Osteocyte (in vitro differentiated cells): ENCODE results near the gene AVP. TPM values are rescaled to one million over a fixed set of nuclear protein-coding genes. Genes with fewer than 3 reads are reported as not detected.
A peak's percentile ranks its signal among the peaks of the same experiment; 100 is the strongest.

Source experiments
- DNase-seq: peaks from one replicate; pipeline ENCODE4 v3.0.0; 2021; ENCODE audit warnings: mixed read lengths; ENCODE audit not compliant: unreplicated experiment; ENCODE audit errors: extremely low spot score
- H3K27ac Mint-ChIP-seq: one replicate; pipeline ENCODE4 v1.8.0; 2021; ENCODE audit warnings: mild to moderate bottlenecking, mixed read lengths; ENCODE audit not compliant: unreplicated experiment
- H3K27me3 Mint-ChIP-seq: one replicate; pipeline ENCODE4 v1.8.0; 2021; ENCODE audit warnings: mixed read lengths; ENCODE audit not compliant: unreplicated experiment
- H3K36me3 Mint-ChIP-seq: one replicate; pipeline ENCODE4 v1.8.0; 2021; ENCODE audit warnings: mixed read lengths; ENCODE audit not compliant: unreplicated experiment
- H3K4me1 Mint-ChIP-seq: one replicate; pipeline ENCODE4 v1.8.0; 2021; ENCODE audit warnings: mixed read lengths; ENCODE audit not compliant: unreplicated experiment
- H3K4me3 Mint-ChIP-seq: one replicate; pipeline ENCODE4 v1.8.0; 2021; ENCODE audit warnings: mild to moderate bottlenecking, moderate library complexity, mixed read lengths; ENCODE audit not compliant: unreplicated experiment
- H3K9me3 Mint-ChIP-seq: one replicate; pipeline ENCODE4 v1.8.0; 2021; ENCODE audit warnings: mixed read lengths; ENCODE audit not compliant: unreplicated experiment
- CTCF ChIP-seq: fragments of 200-600 bp; sonication (generic); IDR thresholded peaks from 2 replicates; pipeline ENCODE4 v1.5.0; 2021; ENCODE audit warnings: antibody characterized with exemption, mild to moderate bottlenecking, moderate library complexity
- total RNA-seq: library from RNA; stranded (reverse); gene quantifications from 2 replicates; pipeline ENCODE4 v1.2.1, GENCODE V29; 2021

Gene AVP
- total RNA-seq, 1 donor from 2014 or later = not detected

GRCh38 chr20:3088031-3088430 lies 3.5 kb upstream of the AVP start:
- no peak overlapping the region for H3K27ac Mint-ChIP-seq
- peaks cover 42% of the 10 kb centered on the region for H3K27me3 Mint-ChIP-seq
- peaks cover 6% of the 10 kb centered on the region for H3K4me1 Mint-ChIP-seq
- DNase-seq = no peak
- no peaks in the 10 kb centered on the region for H3K36me3 Mint-ChIP-seq
- no peak overlapping the region for H3K4me3 Mint-ChIP-seq
- no peaks in the 10 kb centered on the region for H3K9me3 Mint-ChIP-seq
- no peak for TF ChIP-seq CTCF

GRCh38 chr20:3085571-3086072 lies 1.1 kb upstream of the AVP start:
- H3K27me3 Mint-ChIP-seq = peaks cover 47% of the 10 kb centered on the region
- DNase-seq = no peak
- H3K4me3 Mint-ChIP-seq = no peak overlapping the region
- H3K9me3 Mint-ChIP-seq = no peaks in the 10 kb centered on the region
- TF ChIP-seq CTCF = no peak
- no peak overlapping the region for H3K27ac Mint-ChIP-seq
- H3K36me3 Mint-ChIP-seq = no peaks in the 10 kb centered on the region
- H3K4me1 Mint-ChIP-seq = peaks cover 3% of the 10 kb centered on the region

DNA sequence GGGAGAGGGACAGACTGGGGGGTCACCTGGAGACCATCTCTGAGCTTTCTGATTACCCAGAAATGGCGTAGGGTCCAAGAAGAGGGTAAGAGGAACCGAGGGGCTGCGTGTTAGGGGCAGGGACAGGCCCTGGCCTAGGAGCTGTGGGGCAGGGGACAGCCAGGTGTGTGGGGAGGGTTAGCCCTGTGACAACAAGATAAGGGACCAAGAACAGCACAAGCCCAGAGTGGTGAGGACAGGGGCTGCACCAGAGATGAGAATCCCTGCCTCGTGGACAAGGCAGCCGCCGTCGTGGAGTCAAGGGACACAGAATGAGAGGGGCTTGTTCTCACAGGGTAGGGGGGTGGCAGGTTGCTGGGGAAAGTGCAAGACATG lies 449 bp upstream of the AVP start:
- no peak for DNase-seq
- peaks cover 3% of the 10 kb centered on the region for H3K4me1 Mint-ChIP-seq
- H3K36me3 Mint-ChIP-seq = no peaks in the 10 kb centered on the region
- TF ChIP-seq CTCF = no peak
- no peak overlapping the region for H3K4me3 Mint-ChIP-seq
- H3K27ac Mint-ChIP-seq = no peak overlapping the region
- H3K9me3 Mint-ChIP-seq = no peaks in the 10 kb centered on the region
- H3K27me3 Mint-ChIP-seq = peaks cover 47% of the 10 kb centered on the region

GRCh38 chr20:3082955-3083952 lies 1.3 kb downstream of the AVP start:
- DNase-seq = no peak
- no peaks in the 10 kb centered on the region for H3K36me3 Mint-ChIP-seq
- H3K4me1 Mint-ChIP-seq = peaks cover 3% of the 10 kb centered on the region
- H3K27ac Mint-ChIP-seq = no peak overlapping the region
- peak overlapping the region; percentile 44 for H3K4me3 Mint-ChIP-seq
- no peaks in the 10 kb centered on the region for H3K9me3 Mint-ChIP-seq
- no peak for TF ChIP-seq CTCF
- peaks cover 50% of the 10 kb centered on the region for H3K27me3 Mint-ChIP-seq

DNA sequence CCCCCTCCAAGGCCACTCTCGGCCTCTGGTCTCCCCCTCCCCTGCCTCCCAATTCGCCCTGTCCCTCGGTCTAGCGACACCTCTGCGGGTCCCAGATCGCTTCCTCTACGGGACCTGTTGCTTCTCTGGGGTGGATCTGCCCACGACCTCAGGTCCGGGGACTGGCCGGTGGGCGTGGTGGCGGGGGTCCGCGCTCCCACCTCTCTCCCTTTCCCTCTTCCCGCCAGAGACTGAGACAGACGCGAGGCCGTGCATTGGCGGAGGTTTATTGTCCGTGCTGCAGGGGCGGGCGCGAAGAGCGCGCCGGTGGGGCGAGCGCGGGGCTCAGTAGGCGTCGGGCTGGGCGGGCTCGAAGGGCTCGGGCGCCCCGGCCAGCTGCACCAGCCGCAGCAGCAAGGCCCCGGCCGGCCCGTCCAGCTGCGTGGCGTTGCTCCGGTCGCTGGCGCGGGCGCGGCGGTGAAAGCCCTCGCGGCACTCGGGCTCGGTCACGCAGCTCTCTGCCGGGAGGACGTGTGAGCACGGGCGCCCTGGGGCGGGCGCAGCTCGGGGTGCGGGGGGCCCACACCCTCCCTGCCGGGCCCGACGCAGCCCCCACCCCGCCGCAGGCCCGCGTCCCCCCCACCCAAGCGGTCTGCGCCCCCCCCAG lies 2.1 kb downstream of the AVP start:
- Mint-ChIP-seq H3K9me3 (no peaks in the 10 kb centered on the region), H3K27ac (no peak overlapping the region), H3K4me1 (peaks cover 3% of the 10 kb centered on the region), H3K27me3 (peaks cover 57% of the 10 kb centered on the region), H3K4me3 (peak overlapping the region; percentile 44), H3K36me3 (no peaks in the 10 kb centered on the region)
- DNase-seq = no peak
- no peak for TF ChIP-seq CTCF
